ENCODE data around the gene ABHD17C. TPM values are rescaled to one million over a fixed set of nuclear protein-coding genes. Genes with fewer than 3 reads are reported as not detected.

The ABHD17C gene
- total RNA-seq, 2 experiments from 2014 or later = 0.47 to 0.70 TPM

GRCh38 chr15:80694611-80695098 lies 455 bp upstream of the ABHD17C start:
- CTCF ChIA-PET (ENCODE audit: unreplicated experiment) = no interaction called here
- H3K4me3 ChIP-seq (ENCODE audit: low read depth, low read length, poor library complexity, severe bottlenecking) = peak overlapping the region; percentile 74
- BruUV-seq (replicated peaks) = no TSS peak
- peak overlapping the region; percentile 72 for H3K4me2 ChIP-seq (ENCODE audit: low read length)
- peaks cover 6% of the 10 kb centered on the region for H3K4me1 ChIP-seq (ENCODE audit: insufficient read depth, low read length, poor library complexity, severe bottlenecking)
- no peaks in the 10 kb centered on the region for H3K9me3 ChIP-seq (ENCODE audit: low read length)
- no peaks in the 10 kb centered on the region for H4K20me1 ChIP-seq (ENCODE audit: insufficient read depth, low read length)
- peak overlapping the region; percentile 96 for H2AFZ ChIP-seq (ENCODE audit: low read length)
- H3K36me3 ChIP-seq (ENCODE audit: insufficient read depth, low read length) = no peaks in the 10 kb centered on the region
- DNase-seq (ENCODE audit: low spot score) = no peak
- intact Hi-C loops (cut with micrococcal nuclease; ENCODE audit: unreplicated experiment) = no loop called here
- no peak for TF ChIP-seq CTCF (conservative IDR thresholded peaks at IDR 0.05; ENCODE audit: low read length)
- no peak for TF ChIP-seq EZH2phosphoT487 (IDR thresholded peaks at IDR 0.05; ENCODE audit: borderline replicate concordance, low read depth, low read length)
- H3K79me2 ChIP-seq (ENCODE audit: insufficient read depth, low read depth, low read length) = no peaks in the 10 kb centered on the region
- H3K9me2 ChIP-seq (ENCODE audit: insufficient read depth, low read length) = no peaks in the 10 kb centered on the region
- POLR2A ChIA-PET = no interaction called here
- no peak overlapping the region for H3K27ac ChIP-seq (ENCODE audit: low read depth, low read length, poor library complexity, severe bottlenecking)

GRCh38 chr15:80695911-80696661 lies 976 bp downstream of the ABHD17C start:
- peak; percentile 1 for DNase-seq (ENCODE audit: low spot score)
- Histone ChIP-seq H3K36me3 (ENCODE audit: insufficient read depth, low read length) (no peaks in the 10 kb centered on the region), H3K4me3 (ENCODE audit: low read depth, low read length, poor library complexity, severe bottlenecking) (peak overlapping the region; percentile 65), H3K27ac (ENCODE audit: low read depth, low read length, poor library complexity, severe bottlenecking) (no peak overlapping the region), H3K79me2 (ENCODE audit: insufficient read depth, low read depth, low read length) (no peaks in the 10 kb centered on the region), H3K9me3 (ENCODE audit: low read length) (no peaks in the 10 kb centered on the region), H4K20me1 (ENCODE audit: insufficient read depth, low read length) (no peaks in the 10 kb centered on the region), H3K4me1 (ENCODE audit: insufficient read depth, low read length, poor library complexity, severe bottlenecking) (peaks cover 6% of the 10 kb centered on the region), H2AFZ (ENCODE audit: low read length) (no peak overlapping the region), H3K4me2 (ENCODE audit: low read length) (peak overlapping the region; percentile 79; the same call in 1 of the 2 replicates), H3K9me2 (ENCODE audit: insufficient read depth, low read length) (no peaks in the 10 kb centered on the region)
- TF ChIP-seq CTCF (conservative IDR thresholded peaks at IDR 0.05; ENCODE audit: low read length) (no peak), EZH2phosphoT487 (IDR thresholded peaks at IDR 0.05; ENCODE audit: borderline replicate concordance, low read depth, low read length) (no peak)
- no TSS peak for BruUV-seq (replicated peaks)
- POLR2A ChIA-PET = no interaction called here
- CTCF ChIA-PET (ENCODE audit: unreplicated experiment) = no interaction called here
- intact Hi-C loops (cut with micrococcal nuclease; ENCODE audit: unreplicated experiment) = no loop called here

GRCh38 chr15:80697075-80697685 lies 2.1 kb downstream of the ABHD17C start:
- Histone ChIP-seq H3K27ac (ENCODE audit: low read depth, low read length, poor library complexity, severe bottlenecking) (no peak overlapping the region), H3K4me1 (ENCODE audit: insufficient read depth, low read length, poor library complexity, severe bottlenecking) (peaks cover 6% of the 10 kb centered on the region), H3K9me3 (ENCODE audit: low read length) (no peaks in the 10 kb centered on the region), H3K9me2 (ENCODE audit: insufficient read depth, low read length) (no peaks in the 10 kb centered on the region), H3K4me3 (ENCODE audit: low read depth, low read length, poor library complexity, severe bottlenecking) (no peak overlapping the region), H3K36me3 (ENCODE audit: insufficient read depth, low read length) (no peaks in the 10 kb centered on the region), H3K4me2 (ENCODE audit: low read length) (no peak overlapping the region), H3K79me2 (ENCODE audit: insufficient read depth, low read depth, low read length) (no peaks in the 10 kb centered on the region), H4K20me1 (ENCODE audit: insufficient read depth, low read length) (no peaks in the 10 kb centered on the region), H2AFZ (ENCODE audit: low read length) (no peak overlapping the region)
- CTCF ChIA-PET (ENCODE audit: unreplicated experiment) = no interaction called here
- intact Hi-C loops (cut with micrococcal nuclease; ENCODE audit: unreplicated experiment) = no loop called here
- TF ChIP-seq CTCF (conservative IDR thresholded peaks at IDR 0.05; ENCODE audit: low read length) (no peak), EZH2phosphoT487 (IDR thresholded peaks at IDR 0.05; ENCODE audit: borderline replicate concordance, low read depth, low read length) (no peak)
- no TSS peak for BruUV-seq (replicated peaks)
- DNase-seq (ENCODE audit: low spot score) = no peak
- POLR2A ChIA-PET = interaction anchor here (0.6 kb wide), 1 partner anchor 819 kb away, joined by 3 read pairs; no protein-coding TSS in a partner anchor
